T-helper 2 cell treated with Interferon-gamma antibody and Interleukin-4, amounts not matched to agents 5 μg/mL and 100 μg/mL, for 36 hours (primary cell): ENCODE results near the gene ZNF202.
A peak's percentile ranks its signal among the peaks of the same experiment; 100 is the strongest.
"Not testable (repeated sequence)": the region's sequence is repeated elsewhere in the genome, so short reads cannot be mapped to it uniquely, and the experiment has no call there.

Experiments used
- DNase-seq: peaks from one replicate; pipeline ENCODE4 v3.0.0; 2021; ENCODE audit warnings: low spot score
- H3K27ac Mint-ChIP-seq: one replicate; pipeline ENCODE4 v1.8.0; 2021; ENCODE audit warnings: mild to moderate bottlenecking, mixed read lengths
- H3K27me3 Mint-ChIP-seq: one replicate; pipeline ENCODE4 v1.8.0; 2021; ENCODE audit warnings: low read depth, mixed read lengths
- H3K36me3 Mint-ChIP-seq: one replicate; pipeline ENCODE4 v1.8.0; 2021; ENCODE audit warnings: low read depth, mixed read lengths
- H3K4me1 Mint-ChIP-seq: one replicate; pipeline ENCODE4 v1.8.0; 2021; ENCODE audit warnings: low read depth, mixed read lengths
- H3K4me3 Mint-ChIP-seq: one replicate; pipeline ENCODE4 v1.8.0; 2022; ENCODE audit warnings: mild to moderate bottlenecking, moderate library complexity, mixed read lengths
- H3K9me3 Mint-ChIP-seq: one replicate; pipeline ENCODE4 v1.8.0; 2021; ENCODE audit warnings: mixed read lengths

Gene ZNF202

DNA sequence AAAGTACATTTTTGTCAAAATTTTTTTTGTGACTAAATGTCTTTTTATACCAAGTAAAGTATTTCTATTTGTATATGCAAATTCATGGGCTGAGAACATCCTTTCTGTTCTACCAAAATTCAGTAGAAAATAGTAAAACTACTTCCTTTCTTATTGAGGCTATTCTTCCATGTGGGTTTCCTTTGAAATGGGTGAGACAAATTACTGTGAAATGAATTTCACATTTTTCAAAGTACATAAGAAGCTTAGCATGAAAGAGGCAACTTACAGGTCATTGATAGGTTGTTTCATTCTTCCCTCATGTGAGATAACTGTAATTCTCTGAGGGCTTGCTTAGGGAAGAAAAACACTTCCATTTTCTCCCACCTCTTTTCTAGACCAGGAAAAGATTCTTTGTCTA lies 13.9 kb upstream of the ZNF202 start:
- no peaks in the 10 kb centered on the region for H3K27me3 Mint-ChIP-seq
- peak overlapping the region; percentile 40 for H3K4me3 Mint-ChIP-seq

DNA sequence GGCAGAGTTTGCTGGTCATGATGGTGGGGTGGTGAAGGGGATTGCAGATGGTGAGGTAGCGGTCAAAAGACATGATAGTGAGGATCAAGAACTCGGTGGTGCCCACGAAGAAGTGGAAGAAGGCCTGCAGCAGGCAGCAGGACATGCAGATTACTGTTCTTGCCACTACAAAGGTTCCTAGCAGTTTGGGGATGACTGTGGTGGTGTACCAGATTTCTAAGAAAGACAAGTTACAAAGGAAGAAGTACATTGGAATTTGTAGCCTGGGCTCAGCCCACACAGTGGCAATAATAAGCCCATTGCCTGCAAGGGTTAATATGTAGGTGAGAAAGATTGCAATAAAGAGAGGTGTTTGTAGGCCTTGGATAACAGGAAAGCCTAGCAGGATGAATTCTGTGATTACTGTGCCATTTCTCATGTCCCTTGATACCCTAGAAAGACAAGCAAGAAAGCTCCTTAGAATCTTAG lies 12.7 kb upstream of the ZNF202 start, which contains the start of gene OR6X1:
Gene OR6X1, minus strand, starts transcription at position 418 of the 468 bp plus-strand sequence. Its CDS starts 0 bp downstream, at position 418.
- DNase-seq, result peak; percentile 50
- Mint-ChIP-seq H3K9me3 (peaks cover 13% of the 10 kb centered on the region), H3K36me3 (peaks cover 5% of the 10 kb centered on the region), H3K4me3 (peak within 1 kb of the TSS; percentile 55), H3K27ac (peak within 1 kb of the TSS; percentile 81), H3K27me3 (no peaks in the 10 kb centered on the region), H3K4me1 (peaks cover 59% of the 10 kb centered on the region)

More for the DNA sequence above, 13.9 kb upstream of the ZNF202 start:
- no peak for DNase-seq
- Mint-ChIP-seq H3K4me1 (peaks cover 59% of the 10 kb centered on the region), H3K27ac (peak overlapping the region; percentile 81), H3K36me3 (peaks cover 5% of the 10 kb centered on the region), H3K9me3 (peaks cover 13% of the 10 kb centered on the region)

DNA sequence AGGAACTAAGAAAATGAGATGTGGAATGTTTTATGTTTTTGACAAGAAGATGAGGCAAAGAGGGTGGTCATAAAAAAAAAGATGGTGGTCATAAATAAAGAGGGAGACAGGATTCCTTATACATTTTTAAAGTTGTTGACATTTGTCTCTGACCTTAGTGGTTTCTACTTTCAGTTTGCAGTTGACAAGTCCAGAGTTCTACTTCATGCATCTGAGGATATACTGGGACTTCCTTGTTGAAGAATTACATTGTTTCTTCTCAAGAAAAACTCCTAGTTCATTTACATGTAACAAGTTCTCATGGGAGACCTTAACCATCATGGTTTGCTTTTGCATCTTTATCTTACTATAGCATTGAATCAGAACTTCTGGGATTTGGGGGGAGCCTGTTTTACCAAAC lies 11.7 kb upstream of the ZNF202 start:
- peaks cover 2% of the 10 kb centered on the region for H3K36me3 Mint-ChIP-seq
- peaks cover 13% of the 10 kb centered on the region for H3K9me3 Mint-ChIP-seq
- peak overlapping the region; percentile 81 for H3K27ac Mint-ChIP-seq
- no peak for DNase-seq
- H3K4me3 Mint-ChIP-seq, result peak overlapping the region; percentile 18
- peaks cover 52% of the 10 kb centered on the region for H3K4me1 Mint-ChIP-seq
- peaks cover 4% of the 10 kb centered on the region for H3K27me3 Mint-ChIP-seq

DNA sequence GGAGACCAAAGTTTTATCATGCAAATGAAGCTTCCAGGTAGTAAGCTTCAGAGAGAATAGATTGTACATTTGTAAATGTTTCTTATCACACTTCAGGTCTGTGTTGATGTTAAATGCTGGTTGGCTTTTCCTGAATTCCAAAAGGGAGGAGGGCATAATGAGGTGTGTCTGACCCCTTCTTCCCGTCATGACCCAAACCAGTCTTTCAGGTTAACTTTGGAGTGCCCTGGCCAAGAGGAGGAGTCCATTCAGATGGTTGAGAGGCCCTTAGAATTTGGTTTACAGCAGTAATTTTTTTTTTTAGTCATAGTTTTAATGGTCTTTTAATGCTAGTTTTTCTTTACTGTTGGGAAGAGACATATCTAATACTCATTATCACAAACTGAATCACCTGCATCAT lies 10.3 kb upstream of the ZNF202 start:
- Mint-ChIP-seq H3K9me3 (peaks cover 9% of the 10 kb centered on the region), H3K4me3 (no peak overlapping the region), H3K27me3 (peaks cover 6% of the 10 kb centered on the region), H3K36me3 (no peaks in the 10 kb centered on the region), H3K27ac (no peak overlapping the region), H3K4me1 (peaks cover 44% of the 10 kb centered on the region)
- DNase-seq, result no peak

DNA sequence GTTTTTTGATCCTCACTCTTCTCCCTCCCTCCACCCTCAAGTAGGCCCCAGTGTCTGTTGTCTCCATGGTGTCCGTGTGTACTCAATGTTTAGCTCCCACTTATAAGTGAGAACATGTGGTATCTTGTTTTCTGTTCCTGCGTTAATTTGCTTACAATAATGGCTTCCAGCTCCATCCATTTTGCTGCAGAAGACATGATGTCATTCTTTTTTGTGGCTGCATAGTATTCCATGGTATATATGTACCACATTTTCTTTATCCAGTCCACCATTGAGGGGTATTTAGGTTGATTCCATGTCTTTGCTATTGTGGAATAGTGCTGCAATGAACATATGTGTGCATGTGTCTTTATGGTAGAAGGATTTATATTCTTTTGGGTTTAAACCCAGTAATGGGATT lies 6.9 kb upstream of the ZNF202 start:
- H3K27me3 Mint-ChIP-seq, result peaks cover 11% of the 10 kb centered on the region
- not testable (repeated sequence) for H3K36me3 Mint-ChIP-seq, H3K27ac Mint-ChIP-seq, DNase-seq, H3K4me3 Mint-ChIP-seq, H3K9me3 Mint-ChIP-seq
- H3K4me1 Mint-ChIP-seq, result peaks cover 11% of the 10 kb centered on the region

DNA sequence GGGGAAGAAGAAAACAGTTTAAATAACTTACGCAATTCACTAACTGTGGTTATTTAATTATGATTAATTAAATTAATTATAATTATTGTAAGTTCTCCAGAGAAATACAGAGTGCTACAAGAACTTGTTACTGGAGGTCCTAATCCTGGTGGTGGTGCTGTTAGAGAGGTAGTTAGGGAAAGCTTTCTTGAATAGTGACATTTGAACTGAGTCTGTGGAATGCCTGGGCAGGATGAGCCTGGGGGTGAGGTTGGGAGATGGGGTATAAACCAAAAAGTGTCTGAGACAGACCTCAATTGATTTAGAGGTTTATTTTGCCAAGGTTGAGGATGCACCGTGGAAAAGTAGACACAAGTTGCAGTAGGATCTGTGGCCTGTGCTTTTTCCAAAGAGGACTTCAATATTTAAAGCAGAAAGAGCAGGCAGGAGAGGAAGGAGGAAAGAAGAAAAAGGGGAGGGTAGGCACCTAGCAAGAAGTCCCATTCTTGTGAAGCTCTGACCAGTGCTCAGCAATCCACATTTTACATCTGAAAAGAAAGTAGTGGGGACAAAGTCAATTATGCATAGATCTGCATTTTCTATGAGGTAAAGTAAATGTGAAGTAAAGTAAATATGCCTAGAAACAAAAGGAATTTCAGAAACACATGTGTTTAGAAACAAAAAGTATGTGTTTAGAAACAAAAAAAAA lies 4.4 kb upstream of the ZNF202 start:
- DNase-seq, result no peak
- Mint-ChIP-seq H3K4me1 (peaks cover 8% of the 10 kb centered on the region), H3K36me3 (no peaks in the 10 kb centered on the region), H3K4me3 (no peak overlapping the region), H3K27me3 (peaks cover 11% of the 10 kb centered on the region), H3K27ac (no peak overlapping the region), H3K9me3 (peaks cover 9% of the 10 kb centered on the region)

DNA sequence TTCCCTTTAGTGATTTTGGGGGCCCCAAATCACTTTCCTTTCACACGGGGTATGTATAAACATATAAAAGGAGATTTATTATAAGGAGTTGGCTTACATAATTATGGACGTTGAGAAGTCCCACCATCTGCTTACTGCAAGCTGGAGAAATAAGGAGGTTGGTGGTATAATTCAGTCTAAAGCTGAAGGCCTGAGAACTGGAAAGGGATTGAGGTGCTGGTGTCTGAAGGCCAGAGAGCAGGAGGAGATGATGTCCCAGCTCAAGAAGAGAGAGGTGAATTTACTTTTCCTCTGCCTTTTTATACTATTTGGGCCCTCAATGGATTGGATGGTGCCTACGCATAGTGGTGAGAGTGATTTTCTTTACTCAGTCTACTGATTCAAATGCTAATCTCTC lies 1.3 kb upstream of the ZNF202 start:
- peaks cover 14% of the 10 kb centered on the region for H3K36me3 Mint-ChIP-seq
- peaks cover 5% of the 10 kb centered on the region for H3K27me3 Mint-ChIP-seq
- no peak for DNase-seq
- peaks cover 22% of the 10 kb centered on the region for H3K4me1 Mint-ChIP-seq
- H3K4me3 Mint-ChIP-seq, result peak overlapping the region; percentile 95
- no peak overlapping the region for H3K27ac Mint-ChIP-seq
- H3K9me3 Mint-ChIP-seq, result peaks cover 1% of the 10 kb centered on the region

DNA sequence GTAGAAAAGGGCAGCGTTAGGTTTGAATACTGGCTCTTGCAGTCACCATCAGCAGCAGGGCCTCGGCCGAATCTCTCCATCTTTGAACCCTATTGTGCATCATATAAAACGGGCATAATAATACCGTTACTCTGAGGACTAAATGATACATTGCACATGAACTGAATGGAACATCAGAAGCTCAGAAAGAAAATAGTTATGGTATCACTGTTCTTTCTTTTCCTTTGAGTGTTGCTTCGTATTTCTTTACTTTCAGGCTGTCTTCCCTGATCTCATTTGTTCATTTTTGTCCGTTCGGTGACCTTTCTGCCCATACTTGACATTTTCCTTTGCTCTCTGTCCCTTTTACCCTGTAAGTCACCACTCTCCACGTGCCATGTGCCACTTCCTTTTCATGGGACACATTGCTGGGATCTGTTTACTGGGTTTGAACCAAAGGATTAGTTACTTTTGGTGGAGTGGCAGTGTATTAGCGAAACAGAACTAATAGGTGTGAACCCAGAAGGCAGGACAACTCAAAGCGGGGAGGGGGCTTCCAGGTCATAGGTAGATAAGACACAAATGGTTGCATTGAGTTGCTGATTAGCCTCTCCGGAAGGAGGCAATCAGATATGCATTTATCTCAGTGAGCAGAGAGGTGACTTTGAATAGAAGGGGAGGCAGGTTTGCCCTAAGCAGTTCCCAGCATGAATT lies 717 bp upstream of the ZNF202 start:
- no peak for DNase-seq
- Mint-ChIP-seq H3K4me3 (peak overlapping the region; percentile 95), H3K4me1 (peaks cover 22% of the 10 kb centered on the region), H3K36me3 (peaks cover 19% of the 10 kb centered on the region), H3K9me3 (no peaks in the 10 kb centered on the region), H3K27me3 (peaks cover 5% of the 10 kb centered on the region), H3K27ac (peak overlapping the region; percentile 94)

DNA sequence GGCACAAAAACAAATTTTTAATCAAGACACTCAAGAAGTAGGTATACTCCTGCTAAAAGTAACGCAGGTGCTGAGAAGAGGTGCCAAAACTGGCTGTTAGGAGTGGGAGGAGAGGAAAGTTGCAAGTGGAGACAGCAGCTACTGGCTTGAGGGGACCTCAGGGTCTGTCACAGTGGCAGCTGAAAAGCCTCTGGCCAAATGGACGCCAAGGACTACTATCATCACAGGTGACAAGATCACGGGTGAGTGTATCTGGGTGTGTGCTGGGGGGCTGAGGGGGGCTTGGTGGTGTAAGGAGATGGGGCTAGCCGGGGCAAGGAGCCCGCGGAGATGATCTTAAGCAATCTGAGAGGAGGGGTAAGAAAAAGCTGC lies 687 bp downstream of the ZNF202 start:
- DNase-seq, result no peak
- Mint-ChIP-seq H3K9me3 (no peaks in the 10 kb centered on the region), H3K27ac (peak overlapping the region; percentile 92), H3K4me3 (peak overlapping the region; percentile 95), H3K4me1 (peaks cover 25% of the 10 kb centered on the region), H3K36me3 (peaks cover 27% of the 10 kb centered on the region), H3K27me3 (peaks cover under 1% of the 10 kb centered on the region)

DNA sequence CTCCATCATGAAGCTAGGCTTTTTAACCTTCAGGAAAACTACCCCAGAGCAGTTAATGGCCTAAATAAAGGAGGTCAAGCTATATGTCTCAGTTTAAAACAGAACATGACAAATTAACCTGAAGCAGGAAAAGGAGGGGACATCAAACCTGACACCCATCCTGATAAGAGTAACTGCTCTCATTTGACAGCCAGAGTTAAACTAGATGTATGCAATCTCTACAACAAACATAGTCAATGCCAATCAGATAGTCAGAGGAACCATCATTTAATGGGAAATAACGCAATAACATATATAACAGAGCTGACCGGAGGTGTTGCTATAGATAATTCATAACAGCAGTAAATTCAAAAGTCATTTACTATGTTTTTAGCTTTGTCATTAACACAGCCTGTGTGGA lies 3.1 kb downstream of the ZNF202 start:
- Mint-ChIP-seq H3K9me3 (no peaks in the 10 kb centered on the region), H3K27ac (no peak overlapping the region), H3K4me3 (no peak overlapping the region), H3K36me3 (peaks cover 43% of the 10 kb centered on the region), H3K27me3 (no peaks in the 10 kb centered on the region), H3K4me1 (peaks cover 25% of the 10 kb centered on the region)
- DNase-seq, result no peak

DNA sequence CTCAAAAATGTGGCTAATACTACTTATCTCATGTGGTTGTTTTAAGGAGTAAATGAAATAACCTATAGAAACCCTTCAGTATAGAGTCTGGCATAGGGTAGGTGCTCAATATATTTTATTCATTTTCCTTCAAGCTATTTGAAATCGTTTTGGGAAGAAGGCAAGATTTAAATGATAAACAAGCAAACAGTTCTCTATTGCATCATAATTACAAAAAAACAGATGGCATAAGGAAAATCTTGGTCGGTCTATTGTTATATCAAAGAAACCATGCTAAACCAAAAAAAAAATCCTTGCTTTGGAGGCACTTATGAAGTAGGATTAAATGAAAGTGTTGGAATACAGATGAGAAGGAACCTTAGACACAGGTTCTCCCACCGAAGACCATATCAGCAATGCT lies 4.7 kb downstream of the ZNF202 start:
- Mint-ChIP-seq H3K36me3 (peaks cover 43% of the 10 kb centered on the region), H3K27me3 (no peaks in the 10 kb centered on the region), H3K9me3 (no peaks in the 10 kb centered on the region), H3K27ac (no peak overlapping the region), H3K4me3 (no peak overlapping the region), H3K4me1 (peaks cover 17% of the 10 kb centered on the region)
- DNase-seq, result no peak

DNA sequence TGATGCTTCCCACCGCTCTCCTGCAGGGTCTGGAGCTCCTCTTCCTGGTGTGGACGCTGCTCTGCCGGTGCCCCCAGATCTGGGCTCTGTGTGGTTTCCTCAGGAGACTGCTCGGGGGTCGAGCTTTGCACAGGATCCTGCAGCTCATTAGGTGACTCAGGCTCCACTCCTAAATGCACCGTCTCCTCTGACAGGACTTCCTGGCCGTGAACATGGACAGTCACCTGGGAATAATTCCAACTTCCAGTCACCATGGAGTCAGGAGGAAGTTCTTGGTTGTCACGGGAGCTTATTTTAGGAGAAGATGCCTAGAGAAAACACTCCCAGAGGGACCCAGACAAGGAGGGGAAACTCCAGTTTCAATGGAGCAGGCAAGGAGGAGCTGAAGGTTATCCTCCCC lies 11.9 kb downstream of the ZNF202 start:
- Mint-ChIP-seq H3K4me1 (no peaks in the 10 kb centered on the region), H3K27ac (no peak overlapping the region), H3K9me3 (peaks cover 10% of the 10 kb centered on the region), H3K4me3 (no peak overlapping the region), H3K36me3 (peaks cover 57% of the 10 kb centered on the region), H3K27me3 (no peaks in the 10 kb centered on the region)
- DNase-seq, result no peak

DNA sequence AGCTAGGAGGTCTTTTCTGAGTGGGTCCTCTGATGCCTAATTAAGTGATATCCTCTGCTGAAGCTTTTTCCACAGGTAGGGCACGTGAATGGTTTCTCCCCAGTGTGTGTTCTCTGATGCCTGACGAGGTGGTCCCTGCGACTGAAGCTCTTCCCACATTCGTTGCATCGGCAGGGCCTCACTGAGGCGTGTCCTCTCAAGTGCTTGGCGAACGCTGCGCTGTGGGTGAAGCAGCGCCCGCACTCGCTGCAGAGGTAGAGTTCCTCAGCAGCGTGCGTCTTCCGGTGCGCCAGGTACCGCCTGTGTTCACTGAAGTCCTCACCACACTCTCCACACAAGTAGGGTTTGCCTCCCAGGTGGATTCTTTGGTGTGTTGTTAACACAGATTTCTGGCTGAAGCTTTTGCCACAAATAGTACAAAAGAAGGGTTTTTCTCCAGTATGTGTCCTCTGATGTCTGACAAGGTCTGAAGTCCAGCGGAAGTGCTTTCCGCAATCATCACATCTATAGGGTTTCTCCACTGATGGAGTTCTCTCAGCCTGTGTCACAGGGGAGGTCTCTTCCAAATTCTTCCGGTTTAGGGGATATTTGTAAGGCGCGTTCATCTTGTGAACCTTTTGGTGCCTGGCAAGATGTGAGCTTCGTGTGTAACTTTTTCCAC lies 15.3 kb downstream of the ZNF202 start:
- H3K36me3 Mint-ChIP-seq, result peaks cover 56% of the 10 kb centered on the region
- no peaks in the 10 kb centered on the region for H3K4me1 Mint-ChIP-seq
- no peak overlapping the region for H3K27ac Mint-ChIP-seq
- H3K9me3 Mint-ChIP-seq, result peaks cover 10% of the 10 kb centered on the region
- H3K27me3 Mint-ChIP-seq, result no peaks in the 10 kb centered on the region
- no peak for DNase-seq
- H3K4me3 Mint-ChIP-seq, result no peak overlapping the region

DNA sequence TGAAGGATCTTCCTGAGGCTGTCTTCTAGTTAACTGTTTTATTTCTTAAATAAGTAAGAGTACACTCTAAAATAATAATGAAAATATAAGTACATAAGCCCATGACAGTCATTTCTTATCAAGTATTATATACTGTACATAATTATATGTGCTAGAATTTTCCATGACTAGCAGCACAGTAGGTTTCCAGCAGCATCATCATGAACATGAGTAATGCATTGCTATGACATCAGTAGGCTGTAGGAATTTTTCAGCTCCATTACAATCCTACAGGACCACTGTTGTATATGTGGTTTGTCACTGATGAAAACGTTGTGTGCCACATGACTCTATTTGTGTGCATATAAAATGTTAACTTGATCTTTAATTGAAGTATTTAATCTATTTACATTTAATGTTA lies 22.0 kb downstream of the ZNF202 start:
- no peak overlapping the region for H3K4me3 Mint-ChIP-seq
- H3K36me3 Mint-ChIP-seq, result peaks cover 6% of the 10 kb centered on the region
- peaks cover 16% of the 10 kb centered on the region for H3K27me3 Mint-ChIP-seq
- H3K4me1 Mint-ChIP-seq, result no peaks in the 10 kb centered on the region
- no peaks in the 10 kb centered on the region for H3K9me3 Mint-ChIP-seq
- no peak overlapping the region for H3K27ac Mint-ChIP-seq
- DNase-seq, result no peak
